Measurements from ENCODE around the gene DCAKD.

DNA sequence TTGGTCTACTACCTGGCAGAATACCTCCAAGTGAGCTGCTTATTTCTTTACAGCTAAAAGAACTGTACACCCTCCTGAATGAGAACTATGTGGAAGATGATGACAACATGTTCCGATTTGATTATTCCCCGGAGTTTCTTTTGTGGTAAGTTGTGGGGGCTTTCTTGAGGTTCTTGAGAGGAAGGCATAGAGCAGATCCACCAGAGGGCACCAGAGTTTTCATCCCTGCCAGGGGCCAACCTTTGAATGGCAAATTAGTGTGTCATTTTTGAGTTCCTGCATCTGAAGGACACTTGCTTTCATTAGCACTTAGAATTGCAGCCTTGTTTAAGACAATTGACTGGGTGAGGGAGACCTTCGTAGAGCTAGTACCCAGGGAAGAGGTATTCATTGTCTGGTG, 44.7 kb upstream of the DCAKD start:
- TF ChIP-seq SP1 (IDR thresholded peaks at IDR 0.05), result no peak
- TF ChIP-seq BHLHE40 (IDR thresholded peaks at IDR 0.05; ENCODE audit: borderline replicate concordance), result no peak

All from HEK293T (cell line).